Smooth muscle cell (in vitro differentiated cells): Measurements from ENCODE around the gene PREX1. TPM values are rescaled to one million over a fixed set of nuclear protein-coding genes. Genes with fewer than 3 reads are reported as not detected.

Experiments used
- DNase-seq: peaks from one replicate; lab custom pipeline; 2025; ENCODE audit not compliant: unreplicated experiment; lab: John Stamatoyannopoulos, UW
- H2AFZ ChIP-seq: fragments of 200-600 bp; sonication (generic); 2 replicates; pipeline ENCODE4 v1.6.0; 2016; ENCODE audit warnings: antibody characterized with exemption, low read depth, mild to moderate bottlenecking
- H3F3A ChIP-seq: fragments of 200-600 bp; sonication (generic); 2 replicates; pipeline ENCODE4 v1.6.0; 2017; ENCODE audit warnings: antibody characterized with exemption, low read depth
- H3K27ac ChIP-seq: fragments of 200-600 bp; sonication (generic); 2 replicates; pipeline ENCODE4 v1.5.1; 2016; ENCODE audit warnings: low read depth, mild to moderate bottlenecking
- H3K27me3 ChIP-seq: fragments of 200-600 bp; sonication (generic); 2 replicates; pipeline ENCODE4 v1.6.1; 2016; ENCODE audit warnings: low read depth, mild to moderate bottlenecking
- H3K36me3 ChIP-seq: fragments of 200-600 bp; sonication (generic); 2 replicates; pipeline ENCODE4 v1.5.1; 2016; ENCODE audit warnings: low read depth
- H3K4me1 ChIP-seq: fragments of 200-600 bp; sonication (generic); 2 replicates; pipeline ENCODE4 v1.5.1; 2016; ENCODE audit warnings: low read depth
- H3K4me2 ChIP-seq: fragments of 200-600 bp; sonication (generic); 2 replicates; pipeline ENCODE4 v1.6.0; 2016; ENCODE audit warnings: mild to moderate bottlenecking
- H3K4me3 ChIP-seq: fragments of 200-600 bp; sonication (generic); 2 replicates; pipeline ENCODE4 v1.5.1; 2016; ENCODE audit warnings: mild to moderate bottlenecking
- H3K79me2 ChIP-seq: fragments of 200-600 bp; sonication (generic); 2 replicates; pipeline ENCODE4 v1.6.0; 2016; ENCODE audit warnings: low read depth, mild to moderate bottlenecking
- H3K9ac ChIP-seq: fragments of 200-600 bp; sonication (generic); 2 replicates; pipeline ENCODE4 v1.6.0; 2016; ENCODE audit warnings: low read depth
- H3K9me3 ChIP-seq: fragments of 200-600 bp; sonication (generic); replicated peaks from 2 replicates; pipeline ENCODE4 v1.5.1; 2016; ENCODE audit warnings: low read depth
- H4K20me1 ChIP-seq: fragments of 200-600 bp; sonication (generic); 2 replicates; pipeline ENCODE4 v1.6.0; 2016; ENCODE audit warnings: low read depth
- CTCF ChIP-seq: fragments of 200-600 bp; sonication (generic); IDR thresholded peaks from 2 replicates; pipeline ENCODE4 v1.5.1; 2017; ENCODE audit warnings: borderline replicate concordance, mild to moderate bottlenecking, antibody characterized with exemption; ENCODE audit not compliant: insufficient read depth, poor library complexity, severe bottlenecking
- WGBS: methylation state at CpG from one replicate; pipeline ENCODE4 v1.1.7; 2016; ENCODE audit warnings: low lambda C conversion rate; 5-methylcytosine and 5-hydroxymethylcytosine counted together
- polyA plus RNA-seq: library from polyadenylated mRNA; unstranded; fragments of >200 nt; fragmentation: Nextera tagmentation; extraction: Ambion mirVana; gene quantifications from 2 replicates; pipeline ENCODE4 v1.2.1, GENCODE V29; 2016
- total RNA-seq: library from RNA; depleted of rRNA; stranded (reverse); fragments of >200 nt; gene quantifications from 2 replicates; pipeline ENCODE4 v1.2.3, GENCODE V29; 2014

Gene PREX1
- total and polyA plus RNA-seq, 2 experiments from 2014 or later = 0.04 to 0.30 TPM

- Histone ChIP-seq H3K27ac (no peak overlapping the region), H3F3A (no peaks in the 10 kb centered on the region), H3K4me1 (no peaks in the 10 kb centered on the region), H3K36me3 (no peaks in the 10 kb centered on the region), H2AFZ (no peak overlapping the region), H3K9me3 (no peaks in the 10 kb centered on the region), H3K4me2 (no peak overlapping the region), H3K9ac (no peak overlapping the region), H3K4me3 (no peak overlapping the region), H3K27me3 (no peaks in the 10 kb centered on the region), H4K20me1 (no peaks in the 10 kb centered on the region), H3K79me2 (no peaks in the 10 kb centered on the region)
- no peak for TF ChIP-seq CTCF
- no peak for DNase-seq
- 95% methylated on average over 7 of the region's 7 CpGs for whole genome bisulfite sequencing
Measured at GRCh38 chr20:48766205-48766604, 61.6 kb downstream of the PREX1 start.

GRCh38 chr20:48765359-48765758, 62.4 kb downstream of the PREX1 start:
- Histone ChIP-seq H3K9ac (no peak overlapping the region), H3K4me2 (no peak overlapping the region), H3K4me3 (no peak overlapping the region), H4K20me1 (no peaks in the 10 kb centered on the region), H3K27ac (no peak overlapping the region), H3K79me2 (no peaks in the 10 kb centered on the region), H3K4me1 (no peaks in the 10 kb centered on the region), H3F3A (no peaks in the 10 kb centered on the region), H3K27me3 (no peaks in the 10 kb centered on the region), H3K9me3 (no peaks in the 10 kb centered on the region), H2AFZ (no peak overlapping the region), H3K36me3 (no peaks in the 10 kb centered on the region)
- 93% methylated on average over 4 of the region's 4 CpGs for WGBS
- DNase-seq = no peak
- no peak for TF ChIP-seq CTCF

GRCh38 chr20:48763216-48763914, 64.4 kb downstream of the PREX1 start:
- no peak overlapping the region for H3K27ac ChIP-seq
- H3K4me2 ChIP-seq = no peak overlapping the region
- no peaks in the 10 kb centered on the region for H3F3A ChIP-seq
- no peak overlapping the region for H3K4me3 ChIP-seq
- H3K9ac ChIP-seq = no peak overlapping the region
- H3K9me3 ChIP-seq = no peaks in the 10 kb centered on the region
- no peak overlapping the region for H2AFZ ChIP-seq
- H3K4me1 ChIP-seq = no peaks in the 10 kb centered on the region
- DNase-seq = no peak
- TF ChIP-seq CTCF = no peak
- H3K36me3 ChIP-seq = no peaks in the 10 kb centered on the region
- H3K79me2 ChIP-seq = no peaks in the 10 kb centered on the region
- 92% methylated on average over 13 of the region's 13 CpGs for WGBS
- H3K27me3 ChIP-seq = no peaks in the 10 kb centered on the region
- no peaks in the 10 kb centered on the region for H4K20me1 ChIP-seq

- Histone ChIP-seq H3K79me2 (no peaks in the 10 kb centered on the region), H3K27me3 (no peaks in the 10 kb centered on the region), H3K9ac (no peak overlapping the region), H3K4me3 (no peak overlapping the region), H3K36me3 (no peaks in the 10 kb centered on the region), H3F3A (no peaks in the 10 kb centered on the region), H3K27ac (no peak overlapping the region), H2AFZ (no peak overlapping the region), H3K9me3 (no peaks in the 10 kb centered on the region), H3K4me2 (no peak overlapping the region), H3K4me1 (no peaks in the 10 kb centered on the region), H4K20me1 (no peaks in the 10 kb centered on the region)
- no peak for DNase-seq
- no peak for TF ChIP-seq CTCF
- WGBS = 93% methylated on average over 3 of the region's 3 CpGs
Measured at GRCh38 chr20:48761874-48762273, 65.9 kb downstream of the PREX1 start.
